ENCODE data around the gene GPBAR1. TPM values are rescaled to one million over a fixed set of nuclear protein-coding genes. Genes with fewer than 3 reads are reported as not detected.

GPBAR1 gene
- polyA plus RNA-seq, 1 of the 3 experiments (the other 2 are of a cell fraction), result 0.13 TPM

- WGBS (ENCODE audit: low lambda C conversion rate), result 95% methylated on average over 9 of the region's 9 CpGs
- Histone ChIP-seq H3K36me3 (replicated peaks in 1 of 2; ENCODE audit: control insufficient read depth in 1 of 2, insufficient read depth in 2 of 2, low read length in 1 of 2) (peaks cover 17 to 32% of the 10 kb centered on the region in 2 experiments), H3K9ac (no peak overlapping the region), H3K9me3 (no peaks in the 10 kb centered on the region), H3K4me3 (ENCODE audit: low read depth in 2 of 2, low read length in 1 of 2) (no peak overlapping the region), H4K20me1 (ENCODE audit: insufficient read depth) (no peaks in the 10 kb centered on the region), H2AFZ (ENCODE audit: low read depth) (no peak overlapping the region), H3K4me2 (no peak overlapping the region), H3K79me2 (ENCODE audit: insufficient read depth) (peaks cover 19% of the 10 kb centered on the region), H3K9me2 (no peaks in the 10 kb centered on the region), H3K27me3 (ENCODE audit: insufficient read depth) (no peaks in the 10 kb centered on the region), H3K27ac (ENCODE audit: low read depth in 2 of 2, low read length in 1 of 2) (no peak overlapping the region), H3F3A (replicated peaks; ENCODE audit: insufficient read depth) (no peaks in the 10 kb centered on the region), H3K4me1 (ENCODE audit: control insufficient read depth in 1 of 2, insufficient read depth in 2 of 2, low read depth in 1 of 2, low read length in 1 of 2) (peaks cover 14 to 15% of the 10 kb centered on the region in 2 experiments; a peak in 1 of 4 replicates)
- CTCF ChIA-PET, result interaction anchor here (1.4 to 5.7 kb wide), 6 partner anchors 10 to 373 kb away, joined by 4 to 47 read pairs (median 7); partner anchors contain the start of gene CATIP
- no peak for DNase-seq
- POLR2A ChIA-PET, result interaction anchor here (0.9 to 1.1 kb wide), 2 partner anchors 10 to 86 kb away, joined by 3 read pairs; no protein-coding TSS in a partner anchor
- no peak for TF ChIP-seq MXI1 (IDR thresholded peaks at IDR 0.05; ENCODE audit: low read depth, low read length)
- no peak for TF ChIP-seq YY1 (IDR thresholded peaks at IDR 0.05; ENCODE audit: low read depth)
- no peak for TF ChIP-seq CTCF (IDR thresholded peaks at IDR 0.05)
- no peak for TF ChIP-seq JUND (IDR thresholded peaks at IDR 0.05)
- TF ChIP-seq TCF12 (IDR thresholded peaks at IDR 0.05), result no peak
- TF ChIP-seq SMC3 (IDR thresholded peaks at IDR 0.05; ENCODE audit: low read depth, low read length), result no peak
- no peak for TF ChIP-seq EP300 (IDR thresholded peaks at IDR 0.05; ENCODE audit: borderline replicate concordance in 1 of 2, low read depth in 1 of 2, low read length in 1 of 2)
- no peak for TF ChIP-seq GATA2 (CRISPR knock-in tag; IDR thresholded peaks at IDR 0.05)
- TF ChIP-seq NRF1 (IDR thresholded peaks at IDR 0.05; ENCODE audit: low read depth, low read length), result no peak
These were observed 14.7 kb downstream of the GPBAR1 start for GRCh38 chr2:218275371-218276072.

GRCh38 chr2:218276986-218277755 is 16.4 kb downstream of the GPBAR1 start:
- Histone ChIP-seq H3F3A (replicated peaks; ENCODE audit: insufficient read depth) (no peaks in the 10 kb centered on the region), H3K9me3 (no peaks in the 10 kb centered on the region), H3K27me3 (ENCODE audit: insufficient read depth) (no peaks in the 10 kb centered on the region), H3K27ac (ENCODE audit: low read depth in 2 of 2, low read length in 1 of 2) (no peak overlapping the region), H4K20me1 (ENCODE audit: insufficient read depth) (no peaks in the 10 kb centered on the region), H3K4me3 (ENCODE audit: low read depth in 2 of 2, low read length in 1 of 2) (no peak overlapping the region), H3K4me1 (ENCODE audit: control insufficient read depth in 1 of 2, insufficient read depth in 2 of 2, low read depth in 1 of 2, low read length in 1 of 2) (peaks cover 4 to 11% of the 10 kb centered on the region in 2 experiments; a peak in 1 of 4 replicates), H3K9me2 (no peaks in the 10 kb centered on the region), H3K36me3 (replicated peaks in 1 of 2; ENCODE audit: control insufficient read depth in 1 of 2, insufficient read depth in 2 of 2, low read length in 1 of 2) (peaks cover 17 to 32% of the 10 kb centered on the region in 2 experiments), H3K4me2 (no peak overlapping the region), H3K79me2 (ENCODE audit: insufficient read depth) (peaks cover 4% of the 10 kb centered on the region; the same call in 1 of the 2 replicates), H2AFZ (ENCODE audit: low read depth) (no peak overlapping the region), H3K9ac (no peak overlapping the region)
- POLR2A ChIA-PET, result no interaction called here
- CTCF ChIA-PET, result interaction anchor here (4.9 kb wide), 1 partner anchor 119 kb away, joined by 27 read pairs; no protein-coding TSS in a partner anchor
- no peak for DNase-seq
- TF ChIP-seq JUND (IDR thresholded peaks at IDR 0.05), result no peak
- TF ChIP-seq, protein P1, sequence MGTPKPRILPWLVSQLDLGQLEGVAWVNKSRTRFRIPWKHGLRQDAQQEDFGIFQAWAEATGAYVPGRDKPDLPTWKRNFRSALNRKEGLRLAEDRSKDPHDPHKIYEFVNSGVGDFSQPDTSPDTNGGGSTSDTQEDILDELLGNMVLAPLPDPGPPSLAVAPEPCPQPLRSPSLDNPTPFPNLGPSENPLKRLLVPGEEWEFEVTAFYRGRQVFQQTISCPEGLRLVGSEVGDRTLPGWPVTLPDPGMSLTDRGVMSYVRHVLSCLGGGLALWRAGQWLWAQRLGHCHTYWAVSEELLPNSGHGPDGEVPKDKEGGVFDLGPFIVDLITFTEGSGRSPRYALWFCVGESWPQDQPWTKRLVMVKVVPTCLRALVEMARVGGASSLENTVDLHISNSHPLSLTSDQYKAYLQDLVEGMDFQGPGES (IDR thresholded peaks at IDR 0.05; ENCODE audit: low read depth, low read length), result no peak
- TF ChIP-seq RAD21 (IDR thresholded peaks at IDR 0.05; ENCODE audit: low read length), result no peak
- TF ChIP-seq, protein P2, sequence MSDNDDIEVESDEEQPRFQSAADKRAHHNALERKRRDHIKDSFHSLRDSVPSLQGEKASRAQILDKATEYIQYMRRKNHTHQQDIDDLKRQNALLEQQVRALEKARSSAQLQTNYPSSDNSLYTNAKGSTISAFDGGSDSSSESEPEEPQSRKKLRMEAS (IDR thresholded peaks at IDR 0.05; ENCODE audit: low read depth), result no peak
- TF ChIP-seq TCF12 (IDR thresholded peaks at IDR 0.05), result no peak
- TF ChIP-seq ELF1 (IDR thresholded peaks at IDR 0.05), result no peak
- no peak for TF ChIP-seq EZH2phosphoT487 (IDR thresholded peaks at IDR 0.05; ENCODE audit: borderline replicate concordance, low read depth)
- TF ChIP-seq TAF1 (IDR thresholded peaks at IDR 0.05; ENCODE audit: borderline replicate concordance, low read depth, low read length), result no peak
- no peak for TF ChIP-seq NFIC (IDR thresholded peaks at IDR 0.05; ENCODE audit: borderline replicate concordance)
- WGBS (ENCODE audit: low lambda C conversion rate), result 90% methylated on average over 12 of the region's 12 CpGs

Measured in SK-N-SH (cell line).